DMS79 (cell line): ENCODE measurements around the gene NOS1AP.

Experiments used
- DNase-seq: peaks from one replicate; lab custom pipeline; 2025; lab: John Stamatoyannopoulos, UW

The NOS1AP gene

DNA sequence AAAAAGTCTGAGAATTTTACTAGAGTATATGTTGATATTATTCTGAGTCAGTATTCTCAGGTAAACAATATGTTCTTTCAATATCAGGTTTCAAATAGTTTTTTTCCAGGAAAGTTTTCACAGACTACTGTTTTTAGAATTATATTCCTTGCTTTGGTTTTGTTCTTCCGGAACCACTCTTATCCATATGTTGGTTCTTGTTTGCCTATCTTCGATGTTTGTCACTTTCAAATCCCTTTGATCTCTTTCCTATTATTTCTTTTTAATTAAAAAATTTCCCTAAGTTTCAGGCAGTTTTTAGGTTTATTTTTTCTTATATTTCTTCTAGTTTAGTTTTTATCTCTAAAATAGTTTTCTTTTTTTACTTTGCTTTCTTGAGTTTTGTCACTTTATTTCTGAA lies 20.9 kb downstream of the NOS1AP start:
- no peak for DNase-seq

DNA sequence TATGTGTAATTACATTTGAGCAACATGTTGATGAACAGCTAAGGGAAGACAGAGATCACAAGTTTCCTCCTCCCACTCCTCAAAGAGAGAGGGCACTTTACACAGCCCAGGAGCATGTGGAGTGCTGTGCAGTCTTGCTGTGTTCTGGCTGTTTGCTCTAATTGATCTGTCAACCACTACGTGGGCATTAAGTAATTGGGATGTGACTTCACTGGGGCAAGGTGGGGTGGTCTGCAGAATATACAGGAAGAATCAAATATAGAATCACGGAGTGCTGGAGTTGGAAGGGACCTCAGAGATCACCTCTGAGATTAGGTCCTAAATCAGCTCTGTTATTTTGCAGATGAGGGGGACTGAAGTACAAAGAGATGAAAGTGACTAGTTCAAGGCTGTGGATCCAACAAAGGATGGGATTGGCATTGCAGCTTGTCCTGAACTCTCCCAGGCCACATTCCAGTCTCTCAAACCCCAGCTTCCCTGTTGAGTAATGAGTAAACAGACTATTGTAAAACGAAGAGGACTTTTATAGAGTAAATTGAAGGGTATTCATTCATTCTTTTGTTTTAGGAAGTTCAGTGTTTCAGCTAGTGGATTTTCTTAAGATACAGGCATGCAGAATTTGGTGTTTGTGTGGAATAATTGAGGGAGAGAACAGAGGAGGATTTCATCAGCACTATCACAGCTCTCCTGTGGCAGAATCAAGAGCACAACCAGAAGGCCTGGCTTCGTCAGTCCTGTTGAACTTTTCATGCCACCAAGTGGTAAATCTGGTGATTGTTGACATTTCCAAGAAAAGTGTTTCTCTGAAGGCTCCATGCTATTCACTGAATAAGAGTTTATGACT lies 22.4 kb downstream of the NOS1AP start:
- no peak for DNase-seq

DNA sequence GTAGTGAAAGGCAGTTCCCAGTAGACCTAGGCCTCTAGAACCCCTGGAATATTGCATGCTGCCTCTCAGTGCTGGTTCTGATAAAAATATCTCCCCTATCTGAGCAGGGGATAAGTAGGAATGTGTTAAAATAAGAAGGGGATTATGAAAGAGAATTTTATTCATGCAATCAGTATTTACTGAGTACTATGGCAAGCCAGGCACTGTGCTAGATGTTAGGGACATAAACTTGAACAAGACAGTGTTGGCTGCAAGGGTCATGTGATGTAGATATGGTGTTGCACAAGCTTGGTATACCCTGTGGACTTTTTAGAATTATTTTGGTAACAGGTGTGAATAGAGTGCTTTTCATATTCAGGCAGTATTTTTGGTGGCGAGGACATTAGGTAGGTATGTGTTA lies 23.6 kb downstream of the NOS1AP start:
- no peak for DNase-seq

DNA sequence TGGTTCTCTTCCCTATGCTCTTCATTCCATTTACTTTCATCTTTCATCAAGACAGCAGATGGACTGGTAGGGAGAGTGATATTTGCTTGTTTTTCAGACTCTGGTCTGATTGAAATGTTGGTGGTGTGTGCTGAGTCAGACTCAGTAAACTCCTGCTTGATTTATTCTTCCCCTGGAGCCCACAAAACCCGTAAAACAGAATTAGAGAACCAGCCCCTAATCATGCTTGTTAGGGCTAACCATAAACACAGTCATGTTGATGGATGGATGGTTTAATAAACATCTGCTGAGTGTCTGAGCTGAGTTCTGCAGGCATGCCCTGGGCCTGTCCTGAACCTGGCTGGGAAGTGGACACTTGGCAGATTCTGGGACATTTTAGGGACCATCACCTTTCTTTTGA lies 24.8 kb downstream of the NOS1AP start:
- no peak for DNase-seq

DNA sequence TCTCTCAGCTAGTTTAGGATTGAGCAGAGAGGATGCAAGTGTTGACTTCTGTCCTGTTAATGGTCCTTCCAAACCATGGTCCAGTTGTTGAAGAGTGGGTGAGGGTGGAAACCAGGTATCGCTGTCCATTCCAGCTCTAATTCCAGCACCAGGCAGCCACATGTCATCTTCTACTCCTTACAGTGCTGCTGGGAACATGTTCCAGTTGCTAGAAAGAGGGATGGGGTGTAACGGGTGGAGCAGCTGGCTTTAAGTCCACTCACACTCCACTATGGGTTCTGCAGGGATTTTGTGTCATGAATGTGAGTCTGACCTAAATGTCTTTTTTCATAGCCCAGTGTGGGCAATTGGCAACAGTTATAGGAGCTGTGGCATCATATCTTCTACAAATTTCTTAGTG lies 25.2 kb downstream of the NOS1AP start:
- DNase-seq, result no peak

DNA sequence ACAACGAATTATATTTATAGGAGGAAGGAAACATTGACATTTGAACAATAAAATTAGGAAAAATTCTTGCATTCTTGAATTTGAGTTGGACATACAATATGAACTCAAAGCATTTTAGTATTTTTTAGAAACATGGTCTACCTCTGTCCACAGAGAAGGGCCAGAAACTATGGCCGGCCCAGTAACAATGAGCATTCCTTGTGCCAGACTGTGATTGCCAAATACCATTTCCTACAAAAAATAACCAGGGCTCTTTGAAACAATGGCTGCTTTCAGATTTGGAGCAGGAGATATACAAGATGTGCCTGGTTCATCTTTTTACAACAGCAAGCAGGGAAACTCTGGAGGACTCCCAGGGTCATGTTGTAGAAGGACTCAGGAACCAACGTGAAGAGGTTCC lies 38.4 kb downstream of the NOS1AP start:
- no peak for DNase-seq

DNA sequence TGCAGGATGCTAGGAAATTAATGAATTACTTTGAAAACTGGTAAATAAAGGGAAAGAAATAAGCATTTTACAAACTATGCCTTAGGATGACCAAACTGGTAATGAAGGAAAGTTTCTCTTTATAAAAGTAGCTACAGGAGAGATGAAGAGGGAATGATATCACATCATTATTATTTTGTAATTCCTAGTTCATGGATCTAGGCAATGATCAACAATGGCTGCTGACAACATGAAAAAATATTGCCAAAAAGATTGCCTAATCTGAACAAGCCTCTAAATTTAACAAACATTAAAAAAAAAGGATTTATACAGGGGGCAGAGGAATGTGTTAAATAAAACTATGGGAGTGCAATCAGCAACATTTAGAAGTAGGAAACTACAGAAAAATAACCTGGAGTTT lies 38.9 kb downstream of the NOS1AP start:
- no peak for DNase-seq

DNA sequence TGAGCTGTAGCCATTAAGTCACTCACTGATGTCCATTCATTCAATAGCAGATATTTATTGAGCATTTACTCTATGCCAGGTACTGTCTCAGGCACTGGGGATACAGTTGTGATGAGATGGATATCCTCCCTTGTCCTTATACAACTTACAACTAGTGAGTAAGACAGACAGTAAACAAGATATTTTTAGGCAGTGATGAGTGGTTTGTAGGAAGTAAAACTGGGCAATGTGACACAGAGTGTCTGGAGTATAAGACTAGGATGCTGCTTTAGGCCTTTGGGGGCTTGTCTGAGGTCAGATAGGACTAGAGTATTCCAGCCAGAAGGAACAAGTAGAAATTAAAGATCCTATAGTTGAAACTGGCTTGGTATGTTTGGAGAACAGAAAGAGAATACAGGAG lies 41.4 kb downstream of the NOS1AP start:
- no peak for DNase-seq

DNA sequence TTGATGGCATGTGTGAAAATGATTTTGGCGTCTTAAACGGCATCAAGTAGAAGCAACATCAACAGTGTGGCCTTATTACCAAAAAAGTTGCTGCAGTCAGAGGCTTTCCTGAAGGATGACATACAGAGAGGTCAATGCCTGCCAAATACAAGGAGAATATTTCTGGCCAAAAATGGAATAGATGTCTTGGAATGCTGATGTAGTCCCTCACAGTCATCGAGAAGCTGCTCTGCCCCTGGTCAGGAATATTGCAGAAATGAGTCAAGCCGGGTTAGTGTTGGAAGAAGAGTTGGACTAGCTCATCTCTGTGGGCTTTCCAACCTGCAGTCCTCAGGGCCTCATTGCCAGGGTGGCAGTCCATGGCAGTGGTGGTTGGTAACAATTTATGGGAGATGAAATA lies 42.1 kb downstream of the NOS1AP start:
- no peak for DNase-seq

DNA sequence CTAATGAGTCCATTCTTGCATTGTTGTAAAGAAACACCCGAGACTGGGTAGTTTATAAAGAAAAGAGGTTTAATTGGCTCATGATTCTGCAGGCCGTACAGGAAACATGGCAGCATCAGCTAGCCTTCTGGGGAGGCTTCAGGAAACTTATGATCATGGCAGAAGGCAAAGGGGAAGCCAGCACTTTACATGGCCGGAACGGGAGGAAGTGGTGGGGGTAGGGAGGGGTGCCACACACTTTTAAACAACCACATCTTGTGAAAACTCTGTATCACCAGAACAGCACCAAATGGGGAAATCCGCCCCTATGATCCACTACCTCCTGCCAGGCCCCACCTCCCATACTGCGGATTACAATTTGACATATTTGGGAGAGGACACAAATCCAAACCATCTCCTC lies 43.9 kb downstream of the NOS1AP start:
- DNase-seq, result no peak

DNA sequence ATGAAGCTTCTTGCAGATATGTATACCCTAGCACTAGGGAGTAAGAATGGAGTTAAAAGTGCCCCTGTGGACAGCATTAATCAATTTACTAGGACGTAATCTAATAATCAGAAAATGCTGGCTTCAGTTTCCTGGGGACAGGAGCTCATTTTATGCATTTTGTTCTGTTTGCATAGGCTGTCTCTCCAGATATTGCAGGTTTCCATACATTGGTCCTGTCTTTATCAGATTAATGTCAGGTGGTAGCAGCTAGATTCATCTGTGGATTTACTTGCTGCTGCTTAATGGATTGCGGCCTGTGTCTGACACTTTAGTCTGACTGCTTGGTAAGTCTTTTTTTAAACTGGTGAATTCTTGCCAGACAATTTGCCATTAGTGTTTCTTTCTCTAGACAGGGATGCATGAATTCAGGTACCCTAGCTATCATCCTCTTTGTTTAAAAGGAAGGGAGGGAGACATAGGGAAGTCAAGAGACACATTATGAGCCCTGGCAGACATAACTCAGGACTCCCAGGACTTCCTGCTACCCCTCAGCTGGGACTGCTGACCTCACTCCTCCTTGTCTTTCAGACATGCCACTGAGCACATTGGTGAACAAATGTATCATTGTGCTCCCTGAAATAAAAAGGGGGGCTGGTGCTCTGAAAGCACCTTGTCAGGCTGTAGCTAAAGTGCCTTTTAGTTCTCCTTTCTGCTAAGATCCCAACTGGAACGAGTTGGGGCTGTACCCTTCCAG lies 47.7 kb downstream of the NOS1AP start:
- no peak for DNase-seq

DNA sequence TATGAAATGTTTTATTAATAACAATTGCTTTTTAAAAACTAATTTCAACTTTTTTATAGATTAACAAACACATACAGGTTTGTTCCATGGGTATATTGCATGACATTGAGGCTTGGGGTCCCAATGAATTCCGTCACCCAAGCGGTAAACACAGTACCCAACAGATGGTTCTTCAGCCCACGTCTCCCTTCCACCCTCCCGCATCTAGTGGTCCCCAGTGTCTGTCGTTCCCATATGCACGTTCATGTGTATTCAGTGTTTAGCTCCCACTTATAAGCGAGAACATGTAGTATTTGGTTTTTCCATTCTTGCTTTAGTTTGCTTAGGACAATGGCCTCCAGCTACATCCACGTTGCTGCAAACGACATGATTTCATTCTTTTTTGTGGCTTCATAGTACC lies 48.6 kb downstream of the NOS1AP start:
- no peak for DNase-seq

DNA sequence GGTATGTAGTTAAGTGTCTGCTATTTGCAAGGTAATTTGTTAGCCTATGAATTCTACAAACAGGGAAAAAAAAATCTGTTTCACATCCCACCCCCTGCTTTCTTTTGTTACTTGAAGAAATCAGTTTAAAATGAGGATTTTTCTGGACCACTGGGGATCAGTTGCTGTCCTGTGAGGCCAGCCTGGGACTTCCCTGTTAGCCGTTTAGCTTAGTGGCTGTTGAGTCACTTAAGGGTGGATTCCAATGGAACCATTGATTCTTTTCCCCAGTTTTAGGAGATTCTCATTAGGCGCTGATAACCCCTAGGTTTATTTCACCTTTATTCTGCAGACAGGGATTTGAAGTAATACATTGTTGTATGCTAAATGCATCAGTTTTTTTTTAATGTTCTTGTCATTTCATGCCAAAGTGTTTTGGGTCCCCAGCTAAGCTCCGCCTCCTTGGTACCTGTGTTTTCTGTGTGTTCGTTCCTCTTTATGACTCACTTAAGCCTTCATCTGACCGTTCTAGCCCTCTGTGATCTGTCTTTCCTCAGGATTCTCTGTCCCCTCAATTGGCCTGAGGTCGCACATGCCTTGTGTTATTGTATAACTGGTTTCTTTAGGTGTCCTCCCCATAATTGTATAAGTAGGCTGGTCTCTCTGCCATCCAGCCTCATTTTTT lies 59.3 kb downstream of the NOS1AP start:
- no peak for DNase-seq

DNA sequence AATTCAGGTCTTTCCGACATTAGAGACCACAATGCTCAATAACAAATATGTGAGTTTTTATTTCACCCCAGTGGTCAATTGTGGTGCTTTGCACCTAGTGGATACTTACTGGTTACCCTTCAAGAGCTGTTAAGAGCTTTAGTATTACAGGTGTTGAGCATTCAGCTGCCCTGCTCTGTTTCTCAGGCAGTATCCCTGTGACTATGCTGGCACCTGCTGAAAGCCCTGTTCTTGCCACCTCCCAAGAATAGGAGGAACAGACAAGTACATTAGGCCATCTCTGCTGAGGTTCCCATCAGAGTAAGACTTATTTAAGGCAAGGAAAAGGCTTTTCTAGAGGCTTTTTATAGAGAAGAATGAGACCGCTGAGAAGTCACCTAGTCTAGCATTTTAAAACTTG lies 60.8 kb downstream of the NOS1AP start:
- DNase-seq, result no peak

DNA sequence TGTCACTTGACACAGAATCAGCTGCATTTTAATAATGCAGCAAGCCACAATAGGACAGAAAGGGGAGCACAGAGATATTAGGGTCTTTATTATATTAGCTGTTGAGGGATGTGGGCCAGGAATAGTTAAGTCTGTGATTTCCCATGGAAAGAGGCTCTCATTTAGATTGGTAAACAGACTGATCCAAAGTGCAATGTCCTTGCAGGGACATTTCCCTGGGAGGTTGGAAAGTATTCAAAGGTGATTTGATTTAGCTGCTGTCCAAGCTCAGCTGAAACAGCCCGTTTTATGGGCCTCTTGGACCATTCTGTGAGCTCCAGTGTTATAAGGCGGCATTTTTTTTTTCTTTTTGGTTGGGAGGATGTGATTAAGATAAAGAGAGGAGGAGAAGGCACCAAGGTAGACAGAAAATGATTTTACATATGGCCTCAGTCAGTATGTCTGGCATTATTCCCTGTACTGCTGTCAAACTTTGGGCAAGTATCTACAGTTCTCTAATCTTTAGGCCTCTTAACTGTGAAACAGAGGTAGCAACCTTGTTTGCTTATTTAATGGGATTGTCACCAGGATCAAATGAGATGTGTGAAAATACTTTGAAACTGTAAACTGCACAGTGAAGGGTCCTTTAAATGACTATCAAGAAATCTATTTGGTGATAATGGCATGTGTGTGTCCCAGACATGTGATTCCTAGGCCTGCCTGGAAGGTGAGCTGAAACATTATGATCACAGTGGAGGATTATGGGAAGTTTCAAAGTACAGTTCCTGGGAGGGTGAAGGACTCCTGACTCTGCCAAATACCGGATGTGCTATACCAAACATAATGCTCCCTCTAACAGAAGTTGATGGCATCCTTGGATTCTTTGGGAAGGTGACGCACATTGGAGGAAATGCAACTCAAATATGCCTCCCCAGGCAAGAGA lies 62.2 kb downstream of the NOS1AP start:
- no peak for DNase-seq

DNA sequence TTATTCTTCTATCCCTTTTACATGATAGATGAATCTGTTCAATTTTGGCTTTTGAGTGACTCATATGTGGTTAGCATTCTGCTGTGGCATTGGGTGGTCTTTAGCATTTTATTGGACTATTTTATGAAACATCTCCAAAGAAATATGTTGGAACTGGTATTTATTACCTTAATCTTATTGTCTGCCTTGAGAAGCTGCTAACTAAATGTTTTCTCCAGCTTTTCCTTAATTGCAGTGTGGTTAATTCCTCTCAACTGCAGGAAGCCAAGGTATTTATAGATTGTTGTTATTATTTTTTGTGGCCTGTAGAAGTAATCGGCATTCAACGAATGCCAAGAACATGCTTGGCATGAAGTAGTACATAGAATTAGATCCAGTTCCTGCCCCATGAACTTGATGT lies 64.1 kb downstream of the NOS1AP start:
- no peak for DNase-seq

DNA sequence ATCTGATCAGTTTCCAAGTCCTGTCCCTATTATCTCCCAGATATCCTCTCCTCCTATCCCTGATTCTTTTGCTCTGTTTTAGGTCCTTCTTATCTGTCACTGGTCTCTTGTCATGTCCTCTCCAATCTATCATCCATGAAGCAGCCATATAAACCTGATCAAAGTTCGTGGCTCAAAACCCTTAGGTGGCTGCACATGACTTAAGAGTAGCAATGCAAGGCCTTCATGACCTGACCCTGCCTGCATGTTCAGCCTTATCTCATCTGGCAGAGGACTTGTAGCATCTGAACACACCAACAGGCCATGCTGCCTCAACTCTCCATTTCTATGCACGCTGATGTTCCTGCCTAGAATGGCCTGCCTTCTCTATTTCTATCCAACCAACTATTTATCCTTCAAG lies 65.2 kb downstream of the NOS1AP start:
- DNase-seq, result no peak

DNA sequence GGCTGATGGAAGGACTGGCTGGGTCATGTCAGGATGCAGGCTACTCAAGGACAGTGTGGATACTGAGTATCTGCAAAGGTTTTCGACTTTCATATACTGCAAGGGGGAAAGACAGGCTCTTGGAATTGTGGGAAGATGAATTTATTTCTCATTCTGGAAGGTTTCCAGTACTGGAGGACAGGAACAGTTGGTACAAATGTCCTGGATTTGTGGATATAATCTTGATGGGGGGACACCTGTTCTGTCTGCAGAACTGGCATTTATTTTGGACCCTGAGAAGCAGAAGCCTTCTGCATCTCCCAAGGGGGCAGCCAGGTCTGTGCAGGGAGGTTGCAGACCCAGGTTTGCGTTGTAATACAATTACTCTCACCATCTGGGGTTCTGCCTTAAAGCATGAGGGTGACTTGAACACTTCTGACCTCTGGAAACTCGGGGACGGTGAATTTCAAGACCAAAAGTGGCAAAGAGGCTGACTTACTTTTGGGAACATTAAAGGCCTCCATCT lies 65.8 kb downstream of the NOS1AP start:
- no peak for DNase-seq

DNA sequence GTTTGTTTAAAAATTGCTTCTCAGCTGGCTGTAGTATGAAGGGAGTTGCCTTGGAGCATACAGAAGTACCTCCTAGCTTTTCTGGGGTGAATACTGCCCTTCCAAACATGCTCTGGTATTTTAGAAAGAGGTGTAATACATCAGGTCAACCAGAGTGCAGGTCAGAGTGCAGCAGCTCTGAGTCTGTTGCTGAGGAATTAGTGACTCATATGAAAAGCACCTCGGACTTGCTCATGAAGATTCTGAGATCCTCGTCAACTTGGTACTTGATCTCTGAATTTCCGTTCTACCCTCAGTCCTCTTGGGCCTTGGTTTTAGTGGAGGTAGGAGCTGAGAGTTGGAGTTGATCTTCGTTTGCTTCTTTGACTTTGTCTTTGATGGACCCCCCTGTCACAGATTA lies 67.3 kb downstream of the NOS1AP start:
- DNase-seq, result no peak

DNA sequence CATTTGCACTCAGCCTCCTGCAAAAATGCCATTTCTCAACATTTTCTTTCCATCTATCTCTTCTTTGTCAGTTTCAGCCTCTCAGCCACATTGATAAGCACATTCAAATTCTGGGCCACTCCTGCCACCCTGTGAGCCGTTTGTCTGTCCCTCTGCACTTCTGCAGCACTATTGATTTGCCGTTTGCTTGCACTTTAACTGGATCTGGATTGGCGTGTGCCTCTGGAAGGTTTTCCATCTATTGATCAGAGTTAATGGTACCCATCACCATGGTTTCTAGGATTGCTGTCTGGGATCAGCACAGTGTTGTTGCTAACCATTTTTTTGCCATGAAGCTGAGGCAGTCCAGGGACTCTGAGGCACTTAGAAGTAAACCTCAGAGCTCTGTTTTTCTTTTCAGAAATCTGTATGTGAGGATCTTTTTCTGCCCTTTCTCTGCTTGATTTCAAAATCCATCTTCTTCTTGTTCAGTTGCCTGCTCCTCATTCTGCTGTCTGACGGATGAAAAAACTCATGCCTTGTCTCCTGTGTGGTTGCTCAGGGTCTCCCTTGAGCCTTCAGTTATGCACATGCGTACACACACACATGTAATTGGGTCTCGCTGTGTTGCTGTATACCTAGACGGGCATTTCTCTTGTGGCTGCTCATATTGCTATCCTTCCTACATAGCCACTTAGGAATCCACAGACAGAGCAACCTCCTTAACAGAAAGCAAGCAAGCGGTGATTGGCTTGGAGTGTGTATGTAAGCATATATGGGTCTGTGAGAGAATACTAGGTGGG lies 67.9 kb downstream of the NOS1AP start:
- DNase-seq, result no peak

DNA sequence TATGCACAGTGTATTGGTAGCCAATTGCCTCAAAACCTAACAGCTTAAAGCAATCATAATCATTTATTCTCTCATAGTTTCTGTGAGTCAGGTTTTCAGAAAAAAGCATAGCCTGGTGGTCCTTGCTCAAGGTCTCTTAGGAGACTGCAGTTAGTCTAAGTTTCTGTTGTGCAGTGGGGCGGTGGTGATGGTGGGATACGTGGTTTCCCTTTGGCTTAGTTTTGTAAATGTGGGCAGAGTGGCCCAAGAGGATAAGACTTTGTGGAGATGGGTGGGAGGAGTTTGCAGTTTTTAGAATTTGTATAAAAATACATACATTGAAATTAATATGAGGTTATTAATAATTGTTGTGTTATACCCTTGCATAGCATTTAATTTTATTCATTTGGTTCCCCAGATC lies 68.6 kb downstream of the NOS1AP start:
- DNase-seq, result no peak
